ENCODE data around the gene AHDC1. TPM values are rescaled to one million over a fixed set of nuclear protein-coding genes. Genes with fewer than 3 reads are reported as not detected.
A peak's percentile ranks its signal among the peaks of the same experiment; 100 is the strongest.

The AHDC1 gene
- total and polyA plus RNA-seq, 2 of the 13 experiments (the other 11 are each of a cell fraction or from before 2014, with no cell fraction given) = 1.0 to 2.7 TPM

DNA sequence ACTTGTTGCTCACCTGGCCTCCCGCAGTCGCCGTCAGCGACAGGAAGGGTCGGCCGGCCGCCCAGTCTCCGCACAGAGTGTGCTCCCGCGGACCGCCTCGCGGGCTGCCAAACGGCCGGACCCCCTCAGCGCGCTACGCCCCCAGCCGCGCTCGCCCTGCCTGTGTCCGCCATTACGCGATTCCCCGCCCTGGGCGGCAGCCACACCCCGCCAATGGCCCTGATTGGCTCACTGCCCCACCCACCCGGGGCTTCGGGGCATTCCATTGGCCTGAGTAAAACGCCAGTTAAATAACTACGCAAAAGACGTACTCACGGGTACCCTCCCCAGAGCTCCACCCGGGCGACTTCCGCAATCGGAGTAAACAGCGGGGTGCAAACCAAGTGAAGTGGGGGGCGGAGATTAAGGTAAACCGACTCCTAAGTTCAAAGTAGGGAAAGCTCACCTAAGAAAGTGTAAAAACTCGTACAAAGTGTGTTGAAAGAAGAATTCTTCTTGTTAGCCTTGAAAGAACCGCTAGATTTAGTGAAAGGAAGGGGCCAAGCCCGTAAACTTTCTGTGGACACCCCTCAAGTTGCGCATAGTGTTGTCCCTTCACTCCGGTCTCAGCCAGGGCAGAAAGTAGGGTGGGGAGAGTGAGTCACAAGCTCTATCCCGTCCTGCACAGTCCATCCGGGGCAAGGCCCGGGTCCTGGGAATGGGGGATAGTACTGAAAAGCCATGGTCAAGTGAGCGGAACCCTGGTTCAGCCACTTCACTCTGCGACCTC lies 113.8 kb downstream of the AHDC1 start, which contains the start of gene WASF2 (continued):
- TF ChIP-seq ZNF747 (CRISPR knock-in tag; IDR thresholded peaks at IDR 0.05; ENCODE audit: borderline replicate concordance) = peak; percentile 44
- no peak for TF ChIP-seq ZFP36 (IDR thresholded peaks at IDR 0.05; ENCODE audit: borderline replicate concordance, low read depth, low read length, partially characterized antibody)
- TF ChIP-seq ZNF501 (CRISPR knock-in tag; IDR thresholded peaks at IDR 0.05) = peak; percentile 82
- 0 out of 2 replicates have a peak, but pooled peaks have one; percentile 42 for TF ChIP-seq TGIF2 (CRISPR knock-in tag; IDR thresholded peaks at IDR 0.05)
- peak; percentile 52 for TF ChIP-seq MAX (IDR thresholded peaks at IDR 0.05)
- TF ChIP-seq SALL1 (CRISPR knock-in tag; IDR thresholded peaks at IDR 0.05) = peak; percentile 57
- TF ChIP-seq ZNF616 (CRISPR knock-in tag; IDR thresholded peaks at IDR 0.05; ENCODE audit: low read depth) = 0 out of 2 replicates have a peak, but pooled peaks have one; percentile 39
- TF ChIP-seq HINFP (CRISPR knock-in tag; IDR thresholded peaks at IDR 0.05; ENCODE audit: low read depth) = no peak
- no peak for TF ChIP-seq CERS6 (CRISPR knock-in tag; IDR thresholded peaks at IDR 0.05)
- TF ChIP-seq, protein P1, sequence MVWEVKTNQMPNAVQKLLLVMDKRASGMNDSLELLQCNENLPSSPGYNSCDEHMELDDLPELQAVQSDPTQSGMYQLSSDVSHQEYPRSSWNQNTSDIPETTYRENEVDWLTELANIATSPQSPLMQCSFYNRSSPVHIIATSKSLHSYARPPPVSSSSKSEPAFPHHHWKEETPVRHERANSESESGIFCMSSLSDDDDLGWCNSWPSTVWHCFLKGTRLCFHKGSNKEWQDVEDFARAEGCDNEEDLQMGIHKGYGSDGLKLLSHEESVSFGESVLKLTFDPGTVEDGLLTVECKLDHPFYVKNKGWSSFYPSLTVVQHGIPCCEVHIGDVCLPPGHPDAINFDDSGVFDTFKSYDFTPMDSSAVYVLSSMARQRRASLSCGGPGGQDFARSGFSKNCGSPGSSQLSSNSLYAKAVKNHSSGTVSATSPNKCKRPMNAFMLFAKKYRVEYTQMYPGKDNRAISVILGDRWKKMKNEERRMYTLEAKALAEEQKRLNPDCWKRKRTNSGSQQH (CRISPR knock-in tag; IDR thresholded peaks at IDR 0.05; ENCODE audit: low read depth) = no peak
- peak; percentile 71; the same call in 1 of the 2 replicates for TF ChIP-seq IRF9 (CRISPR knock-in tag; IDR thresholded peaks at IDR 0.05; ENCODE audit: borderline replicate concordance)
- no peak for TF ChIP-seq ZNF317 (CRISPR knock-in tag; IDR thresholded peaks at IDR 0.05)
- TF ChIP-seq, protein P2, sequence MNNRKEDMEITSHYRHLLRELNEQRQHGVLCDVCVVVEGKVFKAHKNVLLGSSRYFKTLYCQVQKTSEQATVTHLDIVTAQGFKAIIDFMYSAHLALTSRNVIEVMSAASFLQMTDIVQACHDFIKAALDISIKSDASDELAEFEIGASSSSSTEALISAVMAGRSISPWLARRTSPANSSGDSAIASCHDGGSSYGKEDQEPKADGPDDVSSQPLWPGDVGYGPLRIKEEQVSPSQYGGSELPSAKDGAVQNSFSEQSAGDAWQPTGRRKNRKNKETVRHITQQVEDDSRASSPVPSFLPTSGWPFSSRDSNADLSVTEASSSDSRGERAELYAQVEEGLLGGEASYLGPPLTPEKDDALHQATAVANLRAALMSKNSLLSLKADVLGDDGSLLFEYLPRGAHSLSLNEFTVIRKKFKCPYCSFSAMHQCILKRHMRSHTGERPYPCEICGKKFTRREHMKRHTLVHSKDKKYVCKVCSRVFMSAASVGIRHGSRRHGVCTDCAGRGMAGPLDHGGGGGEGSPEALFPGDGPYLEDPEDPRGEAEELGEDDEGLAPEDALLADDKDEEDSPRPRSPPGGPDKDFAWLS (CRISPR knock-in tag; IDR thresholded peaks at IDR 0.05; ENCODE audit: borderline replicate concordance) = no peak
- TF ChIP-seq ZFY (CRISPR knock-in tag; IDR thresholded peaks at IDR 0.05) = peak; percentile 79
- TF ChIP-seq, protein P3, sequence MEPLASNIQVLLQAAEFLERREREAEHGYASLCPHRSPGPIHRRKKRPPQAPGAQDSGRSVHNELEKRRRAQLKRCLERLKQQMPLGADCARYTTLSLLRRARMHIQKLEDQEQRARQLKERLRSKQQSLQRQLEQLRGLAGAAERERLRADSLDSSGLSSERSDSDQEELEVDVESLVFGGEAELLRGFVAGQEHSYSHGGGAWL (CRISPR knock-in tag; IDR thresholded peaks at IDR 0.05) = peak; percentile 88
- TF ChIP-seq ZNF260 (CRISPR knock-in tag; IDR thresholded peaks at IDR 0.05; ENCODE audit: borderline replicate concordance, low read depth) = no peak
- TF ChIP-seq USF2 (IDR thresholded peaks at IDR 0.05; ENCODE audit: low read depth, low read length) = no peak
- TF ChIP-seq USF2 (CRISPR knock-in tag; IDR thresholded peaks at IDR 0.05; ENCODE audit: borderline replicate concordance) = no peak; the same call in 1 of the 2 replicates
- no peak for TF ChIP-seq MAFG (CRISPR knock-in tag; IDR thresholded peaks at IDR 0.05)

All from HepG2 (cell line).